ENCODE measurements around the gene WDR27.

- TF ChIP-seq ZNF473 (tag by site-specific recombination; IDR thresholded peaks at IDR 0.05): no peak
- no peak for TF ChIP-seq ZNF362 (tag by site-specific recombination; IDR thresholded peaks at IDR 0.05)
- no peak for TF ChIP-seq ATF2 (tag by site-specific recombination; IDR thresholded peaks at IDR 0.05; ENCODE audit: low read depth)
- no peak for TF ChIP-seq CTCF (tag by site-specific recombination; IDR thresholded peaks at IDR 0.05)
- TF ChIP-seq ZNF121 (tag by site-specific recombination; IDR thresholded peaks at IDR 0.05): no peak
- TF ChIP-seq SP2 (tag by site-specific recombination; IDR thresholded peaks at IDR 0.05): no peak
- TF ChIP-seq HOXA7 (CRISPR knock-in tag; IDR thresholded peaks at IDR 0.05; ENCODE audit: borderline replicate concordance): no peak
- no peak for TF ChIP-seq ZNF555 (tag by site-specific recombination; conservative IDR thresholded peaks at IDR 0.05)
- no peak for TF ChIP-seq ZNF830 (tag by site-specific recombination; IDR thresholded peaks at IDR 0.05; ENCODE audit: low read depth)
- TF ChIP-seq ZNF747 (tag by site-specific recombination; IDR thresholded peaks at IDR 0.05): no peak
- no peak for TF ChIP-seq ZNF366 (tag by site-specific recombination; conservative IDR thresholded peaks at IDR 0.05)
Measured at GRCh38 chr6:169567819-169568218, 134.0 kb downstream of the WDR27 start.

Measured in HEK293 (cell line).